ENCODE results near the gene FSTL4.

Gene FSTL4

DNA sequence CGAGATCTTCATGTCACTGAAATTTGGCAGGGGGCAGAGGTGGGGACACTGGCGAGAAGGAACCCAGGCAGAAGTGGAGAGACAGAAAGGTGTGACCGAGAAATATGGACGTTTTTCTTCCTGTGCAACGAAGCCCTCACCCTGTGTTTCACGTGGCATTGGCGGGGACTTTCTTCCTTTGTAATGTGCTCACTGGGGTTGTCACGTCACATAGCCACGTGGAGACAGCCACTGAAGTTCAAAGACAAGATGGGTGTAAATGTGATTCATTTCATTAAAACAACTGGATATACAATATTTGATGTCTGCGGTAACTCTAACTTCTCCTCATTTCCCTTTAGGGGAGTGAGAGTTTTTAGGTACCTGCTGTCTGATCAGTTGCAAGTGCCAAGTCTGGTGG lies 225.7 kb downstream of the FSTL4 start:
- no peak for DNase-seq (ENCODE audit: low spot score)

DNA sequence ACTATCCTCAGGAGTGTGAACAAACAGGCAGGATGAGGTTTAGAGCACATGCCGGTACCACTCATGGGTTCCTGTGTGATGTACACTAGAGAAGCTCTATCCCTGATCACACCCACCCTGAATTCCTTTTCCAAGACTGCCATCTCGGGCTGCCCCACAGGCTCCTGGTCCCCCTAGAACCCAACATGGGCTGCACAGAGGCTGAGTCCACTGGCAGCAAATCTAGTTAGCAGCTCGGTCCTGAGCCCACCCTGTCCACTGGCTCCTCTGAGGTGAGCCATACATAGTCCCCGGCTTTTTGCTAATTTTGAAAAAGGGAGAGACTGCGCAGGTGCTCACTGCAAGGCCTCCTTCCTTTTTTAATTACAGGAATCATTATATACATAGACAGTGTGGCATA lies 227.0 kb downstream of the FSTL4 start:
- DNase-seq (ENCODE audit: low spot score): no peak

DNA sequence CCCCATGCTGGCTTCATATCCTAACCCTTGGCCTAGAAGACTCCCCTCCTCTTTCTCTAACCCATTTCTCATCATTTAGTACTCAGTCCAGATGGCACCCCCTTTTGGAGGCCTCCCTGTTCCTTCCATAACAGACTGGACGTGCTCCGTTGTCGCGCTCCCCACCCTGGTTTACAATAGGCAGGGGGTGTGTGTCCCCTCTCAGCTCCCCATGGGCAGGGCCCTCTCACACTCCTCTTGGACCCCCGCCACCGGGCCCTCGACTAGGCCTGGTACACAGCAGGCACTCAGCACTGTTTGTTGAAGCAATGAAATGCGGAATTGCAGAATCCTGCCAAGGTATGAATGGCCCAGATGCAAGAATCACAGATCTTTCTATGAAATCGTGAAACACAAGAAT lies 227.4 kb downstream of the FSTL4 start:
- no peak for DNase-seq (ENCODE audit: low spot score)

DNA sequence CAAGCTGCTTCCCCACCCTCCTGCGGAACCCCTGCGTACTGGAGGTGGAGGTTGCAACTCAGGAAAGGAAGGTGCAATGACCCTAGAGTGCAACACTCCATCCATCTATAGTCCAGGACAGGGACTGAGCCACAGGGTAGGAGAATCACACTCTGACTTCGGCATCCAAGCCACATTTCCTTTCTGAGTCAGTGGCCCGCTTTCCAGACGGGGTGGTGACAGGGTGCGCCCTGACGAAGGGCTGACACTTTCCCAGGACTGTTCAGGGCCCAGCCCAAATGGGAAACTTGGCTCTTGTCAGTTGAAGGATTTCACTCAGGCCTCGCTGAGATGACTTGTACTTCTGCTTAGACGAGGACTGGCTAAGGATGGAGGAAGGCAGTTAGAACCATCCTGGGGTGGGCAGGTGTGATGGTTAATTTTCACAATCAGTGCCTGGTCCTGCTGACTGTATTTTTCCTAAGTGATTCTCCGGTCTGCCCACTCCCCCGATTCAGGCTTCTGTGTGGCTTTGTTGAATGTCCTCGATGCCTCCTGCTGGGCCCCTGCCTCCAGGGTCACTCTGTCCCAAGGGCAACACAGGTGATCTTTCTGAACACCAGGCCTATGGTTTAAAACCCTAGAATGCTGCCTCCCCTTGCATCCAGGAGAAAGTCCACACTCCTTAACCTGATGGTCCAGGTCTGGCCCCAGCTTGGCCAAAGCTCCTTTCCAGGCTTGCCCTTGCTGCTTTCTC lies 228.1 kb downstream of the FSTL4 start:
- DNase-seq (ENCODE audit: low spot score): no peak

DNA sequence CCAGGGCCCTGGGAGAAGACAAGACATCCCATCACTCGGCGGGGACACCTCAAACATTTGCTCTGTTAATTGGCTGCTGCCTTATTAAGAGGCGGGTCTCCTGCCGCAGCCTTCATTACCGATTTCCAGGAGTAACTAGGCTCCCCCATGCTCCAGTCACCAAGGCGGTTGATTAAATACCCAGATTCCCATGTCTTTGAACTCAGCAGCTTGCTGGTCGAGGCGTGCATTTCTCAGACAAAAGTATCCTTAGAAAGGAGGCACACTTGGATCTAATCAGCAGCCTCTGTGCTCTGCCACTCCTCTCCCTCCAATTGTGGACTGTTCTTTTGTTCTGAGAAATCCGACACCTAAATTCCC lies 228.8 kb downstream of the FSTL4 start:
- DNase-seq (ENCODE audit: low spot score): no peak

DNA sequence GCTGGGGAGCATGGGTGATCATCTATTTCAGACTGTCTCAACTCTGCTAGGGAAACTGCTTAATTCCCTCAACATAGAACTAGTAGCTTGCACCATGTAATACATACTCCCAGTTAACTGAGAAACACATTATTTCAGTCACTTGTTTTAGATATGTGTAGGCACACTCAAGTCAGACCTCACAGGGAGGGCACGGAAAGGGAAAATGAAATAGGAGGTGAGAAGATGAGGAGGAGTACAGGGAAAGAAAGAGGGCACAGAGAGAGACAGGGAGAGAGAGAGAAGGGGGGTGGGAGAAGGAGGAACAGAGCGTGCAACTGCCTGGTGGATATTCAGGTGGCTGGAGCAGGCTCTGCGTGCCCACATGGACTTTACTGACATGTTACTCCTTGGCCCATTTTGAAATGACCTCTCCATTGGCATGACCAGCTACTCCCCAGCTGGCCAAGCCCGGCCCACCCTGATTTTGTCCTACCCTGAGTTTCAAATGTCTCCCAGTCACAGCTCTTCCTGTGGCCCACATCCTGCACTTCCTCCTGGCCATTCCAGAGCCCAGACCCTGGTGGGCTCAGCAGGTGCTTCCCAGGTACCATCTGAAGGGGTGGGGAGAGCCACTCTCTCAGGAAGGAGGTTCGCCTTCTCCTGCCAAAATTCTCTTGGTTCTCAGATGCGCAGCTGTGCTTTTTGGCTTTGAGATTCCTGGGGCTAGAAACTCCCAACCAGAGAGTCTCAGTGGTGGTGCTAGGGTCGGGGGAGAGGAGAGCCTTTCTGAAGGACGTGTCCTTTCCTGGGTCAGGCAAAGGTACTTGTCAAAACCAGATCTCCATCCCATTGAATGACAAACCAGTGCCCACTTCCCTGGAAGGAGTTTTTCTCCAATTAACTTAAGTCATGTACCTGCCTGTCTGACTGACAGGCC lies 229.4 kb downstream of the FSTL4 start:
- no peak for DNase-seq (ENCODE audit: low spot score)

DNA sequence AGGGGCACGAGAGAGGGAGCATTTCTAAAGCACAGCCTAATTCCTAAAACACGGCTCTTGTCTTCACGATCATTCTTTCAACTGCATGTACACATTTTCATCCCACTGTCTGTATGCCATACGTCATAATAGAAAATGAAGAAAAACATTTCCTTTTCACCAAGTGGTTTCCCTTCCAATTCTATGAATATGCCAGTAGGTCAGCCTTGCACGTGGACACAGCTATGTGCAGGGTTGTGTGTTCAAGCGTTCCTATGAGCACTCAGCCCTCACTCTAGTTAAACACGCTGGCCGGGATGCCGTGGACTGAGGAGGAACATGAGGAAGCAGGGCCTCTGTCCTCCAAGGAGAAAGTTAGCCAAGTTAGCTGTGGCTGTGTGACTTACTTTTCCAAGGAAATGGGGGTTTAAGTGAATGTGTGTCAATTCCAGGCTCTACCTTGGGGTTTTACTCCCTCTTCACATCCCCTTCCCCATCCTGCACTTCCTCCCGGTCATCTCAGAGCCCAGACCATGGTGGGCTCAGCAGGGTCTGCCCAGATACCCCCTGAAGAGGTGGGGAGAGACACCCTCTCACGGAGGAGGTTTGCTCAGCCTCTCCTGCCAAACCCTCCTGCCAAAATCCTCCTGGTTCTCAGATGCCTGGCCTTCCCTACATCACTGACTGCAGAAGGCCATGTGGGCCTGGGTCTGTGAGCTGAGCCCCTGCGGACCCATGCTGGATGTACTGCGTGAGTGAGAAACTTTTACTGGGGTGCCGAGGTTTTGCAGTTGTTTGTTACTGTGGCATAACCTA lies 230.6 kb downstream of the FSTL4 start:
- no peak for DNase-seq (ENCODE audit: low spot score)

DNA sequence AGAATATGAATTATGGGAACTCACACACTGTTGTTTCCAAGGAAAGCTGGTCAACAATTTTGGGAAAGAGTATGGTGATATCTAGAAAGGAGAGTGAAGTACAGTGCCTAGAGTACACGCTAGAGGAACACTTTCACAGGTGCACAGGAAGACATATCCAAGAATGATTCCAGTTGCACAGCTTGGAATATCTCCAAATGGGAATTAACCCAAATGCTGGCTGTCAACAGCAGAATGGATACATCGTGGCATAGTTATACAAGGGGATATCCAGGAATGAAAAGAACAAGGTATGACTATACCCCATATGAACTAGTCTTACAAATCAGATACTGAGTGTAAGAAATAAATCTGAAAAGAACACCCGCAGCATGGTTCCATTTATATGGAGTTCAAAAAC lies 231.3 kb downstream of the FSTL4 start:
- DNase-seq (ENCODE audit: low spot score): no peak

DNA sequence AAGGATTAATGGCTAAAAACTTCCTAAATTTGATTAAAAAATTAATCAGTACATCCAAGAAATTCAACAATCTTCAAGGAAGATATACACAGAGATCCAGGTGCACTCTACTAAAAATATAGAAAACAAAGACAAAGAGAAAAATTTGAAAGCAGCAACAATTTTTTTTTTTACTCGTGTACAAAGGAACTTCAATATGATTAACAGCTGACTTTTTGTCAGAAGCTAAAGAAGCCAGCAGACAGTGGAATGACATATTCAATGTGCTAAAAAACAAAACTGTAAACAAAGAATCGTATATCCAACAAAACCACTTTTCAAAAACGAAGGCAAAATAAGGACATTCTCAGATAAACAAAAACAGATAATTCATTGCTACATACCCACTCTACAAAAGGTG lies 234.6 kb downstream of the FSTL4 start:
- no peak for DNase-seq (ENCODE audit: low spot score)

DNA sequence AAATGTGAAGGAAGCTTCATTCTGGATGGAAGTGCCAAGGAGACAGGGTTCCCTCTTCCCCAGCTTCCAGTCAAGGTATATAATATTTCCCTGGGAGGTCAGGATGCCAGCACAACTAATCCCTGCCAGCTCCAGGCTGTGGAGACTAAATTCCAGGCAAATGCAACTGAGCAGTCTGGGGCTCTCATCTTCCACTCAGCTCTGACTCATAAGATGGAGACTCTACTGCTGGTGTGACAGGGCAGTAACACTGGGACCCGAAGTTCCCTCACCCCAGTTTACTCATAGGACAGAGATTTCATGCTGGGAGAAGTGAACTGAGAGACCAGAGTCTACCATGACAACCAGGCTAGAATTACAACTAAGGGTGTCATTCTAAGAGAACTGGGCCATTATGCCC lies 235.4 kb downstream of the FSTL4 start:
- no peak for DNase-seq (ENCODE audit: low spot score)

DNA sequence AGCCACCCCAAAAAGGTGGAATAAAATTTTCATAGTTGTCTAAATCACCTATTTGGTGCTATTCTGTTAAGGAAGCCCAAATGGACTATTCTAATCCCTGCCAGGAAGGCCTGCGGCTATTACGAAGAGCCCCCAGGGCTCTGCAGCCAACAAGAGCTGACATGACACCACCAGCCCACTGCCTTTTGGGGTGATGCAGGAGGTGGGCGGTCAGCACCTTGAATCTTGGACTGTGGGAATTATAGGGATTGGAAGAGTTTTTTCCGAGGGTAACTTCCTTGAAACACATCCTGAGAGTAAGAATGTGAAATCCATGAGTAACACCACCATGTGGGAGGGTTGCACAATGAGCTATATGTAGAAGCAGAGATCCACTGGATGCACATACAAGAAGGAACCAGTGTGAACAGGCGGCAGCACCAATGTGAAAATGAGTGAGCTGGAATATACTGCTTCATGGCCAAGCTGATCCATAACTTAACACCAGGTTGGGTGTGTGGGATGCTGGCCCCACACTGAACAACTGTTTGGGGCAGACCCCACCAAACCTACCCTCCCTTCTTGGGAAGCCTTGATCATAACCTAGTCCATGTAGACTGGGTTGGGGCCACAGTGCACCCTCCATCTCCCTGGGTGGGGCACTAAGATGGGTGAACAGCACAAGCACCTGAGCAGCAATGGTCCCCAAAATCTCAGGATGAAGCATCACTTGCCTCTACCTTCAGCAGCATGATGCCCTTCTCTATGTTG lies 239.0 kb downstream of the FSTL4 start:
- no peak for DNase-seq (ENCODE audit: low spot score)

DNA sequence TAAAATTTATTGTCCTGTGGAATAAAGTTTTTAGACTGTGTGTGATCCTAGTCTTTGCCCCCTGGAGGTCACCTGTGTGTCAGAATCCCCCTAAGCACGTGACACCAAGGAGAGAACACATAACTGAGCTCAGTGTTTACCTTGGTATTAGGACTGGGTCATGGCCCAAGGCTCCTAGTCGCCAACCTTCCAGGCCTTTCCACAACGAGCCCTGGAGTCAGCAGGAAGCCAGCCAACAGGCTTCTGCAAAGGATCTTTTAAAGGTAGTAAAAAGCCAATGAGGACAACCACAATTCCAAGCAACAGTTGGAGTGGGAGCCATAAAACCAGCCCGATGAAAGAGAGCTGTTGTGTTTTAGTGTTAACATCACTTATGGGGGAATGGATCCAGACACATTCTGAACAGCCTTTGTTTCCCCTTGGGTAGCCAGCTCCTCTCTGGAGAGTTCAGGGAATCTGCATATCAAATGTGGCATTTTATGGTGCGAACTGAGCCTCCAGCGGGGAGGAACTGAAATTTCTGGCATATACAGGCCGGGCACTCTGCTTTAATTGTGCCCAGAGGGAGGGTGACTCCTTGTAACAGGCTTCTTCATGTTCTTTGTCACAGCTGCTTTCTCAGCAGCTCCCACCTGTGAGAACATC lies 239.9 kb downstream of the FSTL4 start:
- no peak for DNase-seq (ENCODE audit: low spot score)

DNA sequence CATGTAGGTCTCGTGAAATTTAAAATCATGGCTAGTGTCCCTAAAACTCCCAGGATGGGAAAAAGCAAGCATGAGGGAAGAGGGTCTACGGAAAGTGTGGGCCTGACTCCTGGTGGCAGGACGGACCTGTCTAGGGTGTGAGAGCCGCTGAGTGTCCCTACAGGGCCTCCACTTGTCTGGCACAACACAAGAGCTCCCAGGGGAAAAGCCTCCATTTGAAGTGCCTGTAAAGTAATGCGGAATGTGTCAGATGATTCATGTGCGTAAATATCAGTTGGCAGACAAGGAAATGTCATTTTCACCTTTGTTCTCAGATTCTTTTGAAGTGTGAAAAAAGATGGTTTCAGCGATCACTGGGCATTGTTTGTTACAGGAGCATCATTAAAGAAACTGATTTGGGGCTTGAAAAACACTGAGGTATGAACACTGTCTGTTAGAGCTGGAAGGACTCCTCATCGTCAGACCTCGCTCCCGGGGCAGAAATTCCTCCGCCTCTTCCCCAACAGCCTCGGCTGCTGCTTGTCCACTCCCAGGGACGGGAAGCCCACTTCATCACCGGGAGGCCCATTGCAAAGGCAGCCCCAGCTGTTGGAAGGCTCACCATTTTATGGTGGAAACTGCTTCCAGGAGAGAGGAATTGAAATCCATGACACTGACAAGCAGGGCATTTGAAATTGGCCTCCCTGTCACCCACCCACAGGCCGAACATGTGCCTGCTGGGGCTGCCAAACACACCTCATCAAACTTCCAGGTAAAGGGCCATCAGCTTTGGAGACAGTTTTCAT lies 240.8 kb downstream of the FSTL4 start:
- no peak for DNase-seq (ENCODE audit: low spot score)

DNA sequence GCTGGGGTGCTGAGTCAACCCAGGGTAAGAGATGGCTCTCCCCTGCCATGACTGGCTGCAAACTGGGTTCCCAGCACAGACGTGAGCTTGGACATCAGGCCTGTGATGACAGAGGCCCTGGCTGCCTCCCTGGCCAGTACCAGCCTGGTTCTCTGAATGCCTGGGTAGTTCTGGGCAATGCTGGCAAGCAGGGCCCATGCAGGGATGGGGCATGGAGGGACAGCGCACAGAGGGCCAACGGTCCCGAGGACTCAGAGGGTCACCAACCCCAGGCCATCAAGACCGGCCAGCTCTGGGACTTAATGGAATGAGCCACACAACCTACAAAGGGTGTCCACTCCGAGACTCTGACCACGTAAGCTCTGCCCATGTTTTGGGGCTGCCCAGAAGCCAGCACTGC lies 241.4 kb downstream of the FSTL4 start:
- DNase-seq (ENCODE audit: low spot score): no peak

DNA sequence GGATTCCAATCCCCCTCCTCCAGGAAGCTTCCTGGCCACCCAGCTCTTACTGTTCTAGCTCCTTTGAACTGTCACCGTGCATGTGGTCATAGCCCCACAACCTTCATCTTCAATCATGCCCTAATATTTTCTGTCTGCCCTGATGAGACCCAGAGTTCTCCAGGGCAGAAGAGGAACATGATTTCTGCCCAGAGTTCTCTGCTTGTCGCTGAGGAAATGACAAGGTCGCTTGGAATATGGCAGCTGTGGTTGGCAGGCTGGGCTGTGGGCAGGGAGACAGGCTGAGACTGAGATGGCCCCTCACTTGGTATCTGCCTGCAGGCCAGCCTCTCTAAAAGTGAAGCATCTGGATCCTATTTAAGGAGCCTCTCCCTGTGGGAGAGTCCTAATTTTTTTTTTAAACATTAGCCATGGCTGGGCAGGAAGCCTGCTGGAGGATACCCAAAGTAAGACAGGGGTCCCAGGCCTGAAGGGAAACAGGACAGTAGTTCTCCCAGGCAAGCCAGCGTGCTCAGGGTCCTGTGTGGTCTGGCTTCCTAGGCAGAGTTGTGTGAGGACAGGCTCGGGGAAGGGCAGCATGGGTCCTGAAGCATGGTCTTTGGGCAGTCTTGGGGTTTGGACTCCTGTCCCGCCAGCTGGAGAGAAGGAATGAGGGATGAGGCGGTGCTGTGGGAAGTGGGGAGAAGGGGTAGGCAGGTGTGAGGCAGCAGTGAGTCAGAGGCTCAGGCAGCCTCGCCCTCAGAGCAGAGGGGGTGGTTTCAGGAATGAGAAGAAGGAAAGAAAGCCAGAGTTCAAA lies 242.1 kb downstream of the FSTL4 start:
- DNase-seq (ENCODE audit: low spot score): no peak

DNA sequence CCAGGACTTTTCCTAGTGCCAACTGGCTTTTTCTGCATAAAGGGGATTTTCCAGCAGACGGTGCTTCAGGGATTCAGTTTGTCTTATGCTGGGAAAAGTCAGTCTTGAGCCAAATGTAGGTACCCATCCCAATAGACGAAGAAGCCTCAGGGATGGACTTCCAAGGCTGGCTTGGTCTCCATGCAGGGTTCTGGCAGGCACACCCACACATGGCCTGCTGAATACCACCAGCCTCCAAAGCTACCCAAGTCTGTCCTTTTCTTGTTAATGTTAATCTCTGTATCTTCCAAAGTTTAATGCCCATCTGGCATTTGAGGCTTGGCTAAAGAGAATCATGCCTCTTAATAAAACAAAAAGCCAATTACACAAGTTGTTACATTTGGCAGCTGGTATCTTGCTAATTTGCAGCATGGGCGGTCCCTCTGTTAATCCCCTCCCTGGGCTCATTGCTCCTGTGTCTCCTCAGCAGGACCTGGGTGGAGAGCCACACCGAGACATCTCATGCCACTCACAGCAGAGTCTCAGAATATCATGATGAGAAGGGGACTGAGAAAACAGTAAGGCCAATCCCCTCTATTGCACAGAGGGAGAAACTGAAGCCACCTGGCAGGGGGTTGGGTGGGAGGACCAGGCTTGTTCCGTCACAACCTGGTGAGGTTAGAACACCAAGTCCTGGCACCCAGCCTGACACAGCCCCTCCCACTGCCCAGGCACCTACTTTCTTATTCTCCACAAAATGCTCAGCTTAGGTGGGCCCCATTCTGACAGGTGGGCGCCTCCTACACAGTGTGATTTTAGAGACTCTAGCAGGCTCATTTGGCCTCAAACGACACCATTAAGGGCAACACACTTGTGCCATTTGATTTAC lies 243.2 kb downstream of the FSTL4 start:
- no peak for DNase-seq (ENCODE audit: low spot score)

DNA sequence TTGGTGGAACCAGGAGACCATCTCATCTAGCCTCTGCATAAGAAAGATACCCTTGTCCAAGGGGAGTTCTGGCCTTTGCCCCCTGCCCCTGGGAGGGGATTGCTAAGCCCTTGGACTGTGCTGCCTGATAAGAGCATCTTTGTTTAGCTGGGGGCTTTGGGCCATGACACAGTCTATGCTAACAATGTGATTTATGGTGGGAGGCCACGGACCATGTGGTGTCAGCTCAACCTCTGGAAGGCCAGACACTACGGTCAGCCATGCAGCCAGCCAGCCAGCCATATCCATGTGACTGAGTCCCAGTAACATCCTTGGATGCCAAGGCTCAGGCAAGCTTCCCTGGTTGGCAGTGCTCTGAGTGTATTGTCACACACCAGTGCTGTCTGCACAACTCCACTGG lies 244.4 kb downstream of the FSTL4 start:
- no peak for DNase-seq (ENCODE audit: low spot score)

DNA sequence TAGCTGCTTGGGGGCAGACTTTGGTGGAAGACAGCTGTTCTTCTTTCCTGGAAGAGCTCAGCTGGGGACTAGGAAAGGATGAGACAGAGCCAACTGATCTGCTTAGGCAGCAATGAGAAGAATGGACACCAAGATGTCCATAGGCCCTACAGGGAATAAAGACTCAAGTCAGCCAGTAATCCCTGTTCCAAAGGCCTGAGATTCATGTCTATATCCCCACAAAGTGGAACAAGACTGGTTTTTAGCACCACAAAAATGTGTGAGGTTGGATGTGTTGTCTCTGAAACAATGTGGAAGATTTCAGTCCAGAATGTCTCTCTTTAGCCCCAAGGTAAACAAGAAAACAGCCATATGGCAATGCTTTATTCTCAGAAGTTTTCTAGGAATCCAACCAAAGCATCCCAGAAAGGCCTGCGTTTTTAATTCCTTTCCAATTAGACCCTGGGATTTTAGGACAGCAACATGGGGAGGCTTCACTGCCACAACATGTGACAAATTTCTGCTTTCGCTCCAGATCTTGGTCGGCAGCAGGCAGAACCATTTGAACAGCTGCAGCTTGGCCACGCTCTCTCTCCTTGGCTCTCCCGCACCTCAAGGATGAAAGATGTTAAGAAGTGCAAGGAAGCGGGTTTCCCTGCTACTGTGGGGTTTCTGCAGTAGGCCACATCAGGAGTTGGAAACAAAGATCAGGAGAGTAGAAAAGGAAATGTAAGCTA lies 245.1 kb downstream of the FSTL4 start:
- no peak for DNase-seq (ENCODE audit: low spot score)
